ENCODE measurements around the gene GKN1.
A peak's percentile ranks its signal among the peaks of the same experiment; 100 is the strongest.

GKN1 gene

DNA sequence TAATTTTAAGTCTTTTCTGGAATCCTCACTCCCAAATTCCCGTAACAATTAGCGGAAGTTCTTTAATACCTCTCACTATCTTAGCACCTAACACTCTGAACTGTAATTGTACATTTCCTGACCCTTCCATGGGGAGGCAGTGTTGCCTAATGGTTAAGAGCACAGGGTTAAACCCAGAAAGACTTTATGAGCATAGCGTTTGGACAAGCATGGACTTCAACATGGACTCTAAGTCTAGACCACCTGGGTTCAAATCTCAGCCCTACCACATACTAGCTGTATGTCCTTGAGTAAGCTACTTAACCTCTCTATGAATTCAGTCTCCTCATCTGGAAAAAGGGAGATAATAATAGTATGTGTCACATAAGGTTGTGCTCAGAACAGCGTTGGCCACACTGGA lies 51.6 kb downstream of the GKN1 start:
- TF ChIP-seq, protein P1, sequence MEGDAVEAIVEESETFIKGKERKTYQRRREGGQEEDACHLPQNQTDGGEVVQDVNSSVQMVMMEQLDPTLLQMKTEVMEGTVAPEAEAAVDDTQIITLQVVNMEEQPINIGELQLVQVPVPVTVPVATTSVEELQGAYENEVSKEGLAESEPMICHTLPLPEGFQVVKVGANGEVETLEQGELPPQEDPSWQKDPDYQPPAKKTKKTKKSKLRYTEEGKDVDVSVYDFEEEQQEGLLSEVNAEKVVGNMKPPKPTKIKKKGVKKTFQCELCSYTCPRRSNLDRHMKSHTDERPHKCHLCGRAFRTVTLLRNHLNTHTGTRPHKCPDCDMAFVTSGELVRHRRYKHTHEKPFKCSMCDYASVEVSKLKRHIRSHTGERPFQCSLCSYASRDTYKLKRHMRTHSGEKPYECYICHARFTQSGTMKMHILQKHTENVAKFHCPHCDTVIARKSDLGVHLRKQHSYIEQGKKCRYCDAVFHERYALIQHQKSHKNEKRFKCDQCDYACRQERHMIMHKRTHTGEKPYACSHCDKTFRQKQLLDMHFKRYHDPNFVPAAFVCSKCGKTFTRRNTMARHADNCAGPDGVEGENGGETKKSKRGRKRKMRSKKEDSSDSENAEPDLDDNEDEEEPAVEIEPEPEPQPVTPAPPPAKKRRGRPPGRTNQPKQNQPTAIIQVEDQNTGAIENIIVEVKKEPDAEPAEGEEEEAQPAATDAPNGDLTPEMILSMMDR (IDR thresholded peaks at IDR 0.05; ENCODE audit: low read depth, low read length): peak; percentile 58
- DNase-seq (ENCODE audit: low read depth in 2 of 2): peak; percentile 58 to 76
- no peak overlapping the region for H3K4me3 ChIP-seq (replicated peaks in 1 of 2; ENCODE audit: low read depth in 2 of 2, low read length in 2 of 2)

DNA sequence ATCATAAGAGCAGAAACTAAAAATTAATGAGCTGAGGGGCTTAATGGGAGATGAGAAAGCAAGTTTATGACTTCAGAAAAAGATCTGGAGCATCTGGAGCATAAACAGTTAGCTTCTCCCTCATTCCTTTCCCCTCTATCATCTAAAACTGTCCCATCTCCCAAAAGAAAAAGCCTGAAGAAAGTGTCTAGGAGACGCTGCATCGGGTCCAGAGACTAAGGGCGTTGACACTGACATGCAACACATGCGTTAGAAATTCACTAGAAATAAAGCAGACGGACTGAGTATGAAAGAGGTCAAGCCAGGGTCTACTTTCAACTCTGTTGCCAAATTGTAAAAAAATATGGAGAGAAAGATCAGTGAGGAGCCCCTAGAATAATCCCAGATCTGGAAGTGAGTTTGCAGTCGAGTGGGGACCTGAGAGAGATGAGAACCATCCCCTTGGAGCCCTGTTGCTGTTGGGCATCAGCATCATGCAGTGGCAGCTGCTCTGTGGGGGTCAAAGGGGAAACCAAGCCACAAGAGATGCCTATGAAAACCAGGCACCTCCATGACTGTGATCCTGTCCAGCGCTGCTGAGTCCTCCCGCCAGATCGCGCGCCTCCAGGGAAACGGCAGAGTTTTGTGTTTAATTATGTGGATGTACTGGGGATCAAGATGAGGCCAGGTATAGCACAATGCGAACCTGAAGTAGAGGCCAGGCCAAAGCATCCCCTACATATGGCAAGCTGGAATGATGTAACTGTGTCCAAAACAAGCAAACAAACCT lies 52.4 kb downstream of the GKN1 start:
- TF ChIP-seq, protein P1 (IDR thresholded peaks at IDR 0.05; ENCODE audit: low read depth, low read length): no peak
- no peak for DNase-seq (ENCODE audit: low read depth in 2 of 2)
- no peak overlapping the region for H3K4me3 ChIP-seq (replicated peaks in 1 of 2; ENCODE audit: low read depth in 2 of 2, low read length in 2 of 2)
